Astrocyte (in vitro differentiated cells and primary cell): Measurements from ENCODE around the gene CCNI2. TPM values are rescaled to one million over a fixed set of nuclear protein-coding genes. Genes with fewer than 3 reads are reported as not detected.

Source experiments
- DNase-seq: peaks from one replicate; pipeline ENCODE4 v3.0.0-alpha.2; 2010; ENCODE audit warnings: low read depth
- FAIRE-seq: peaks from 2 replicates; lab custom pipeline; 2011; peaks lifted over from hg19 to GRCh38; lab: Jason Lieb, UNC
- H2AFZ ChIP-seq: 2 replicates; pipeline ENCODE4 v1.6.0; 2012; ENCODE audit warnings: low read depth, low read length, inconsistent platforms
- H3K27ac ChIP-seq: 2 replicates; pipeline ENCODE4 v1.5.1; 2011; ENCODE audit warnings: low read depth, low read length, inconsistent platforms
- H3K27me3 ChIP-seq: 2 replicates; pipeline ENCODE4 v1.6.0; 2011; ENCODE audit warnings: low read length, inconsistent platforms; ENCODE audit not compliant: insufficient read depth
- H3K36me3 ChIP-seq: 2 replicates; pipeline ENCODE4 v1.5.1; 2011; ENCODE audit warnings: low read length, inconsistent platforms; ENCODE audit not compliant: insufficient read depth
- H3K4me1 ChIP-seq: 2 replicates; pipeline ENCODE4 v1.5.1; 2011; ENCODE audit warnings: low read length, inconsistent platforms; ENCODE audit not compliant: insufficient read depth
- H3K4me2 ChIP-seq: 2 replicates; pipeline ENCODE4 v1.6.0; 2012; ENCODE audit warnings: low read length, inconsistent platforms
- H3K4me3 ChIP-seq: 2 replicates; pipeline ENCODE4 v1.5.1; 2011; ENCODE audit warnings: low read depth, mild to moderate bottlenecking, low read length, inconsistent platforms; ENCODE audit not compliant: insufficient read depth
- H3K79me2 ChIP-seq: 2 replicates; pipeline ENCODE4 v1.6.0; 2012; ENCODE audit warnings: mild to moderate bottlenecking, low read length, inconsistent platforms; ENCODE audit not compliant: insufficient read depth
- H3K9ac ChIP-seq: 2 replicates; pipeline ENCODE4 v1.6.0; 2012; ENCODE audit warnings: mild to moderate bottlenecking, low read length, inconsistent platforms
- H3K9me3 ChIP-seq: 2 replicates; pipeline ENCODE4 v1.5.1; 2012; ENCODE audit warnings: low read depth, mild to moderate bottlenecking, low read length, inconsistent platforms; ENCODE audit not compliant: insufficient read depth
- H4K20me1 ChIP-seq: 2 replicates; pipeline ENCODE4 v1.6.0; 2012; ENCODE audit warnings: low read length, inconsistent platforms; ENCODE audit not compliant: insufficient read depth
- H3K27ac Mint-ChIP-seq: one replicate; pipeline ENCODE4 v1.8.0; 2021; ENCODE audit warnings: mild to moderate bottlenecking, mixed read lengths; ENCODE audit not compliant: unreplicated experiment
- H3K27me3 Mint-ChIP-seq: one replicate; pipeline ENCODE4 v1.8.0; 2021; ENCODE audit warnings: low read depth, mixed read lengths; ENCODE audit not compliant: unreplicated experiment
- H3K36me3 Mint-ChIP-seq: one replicate; pipeline ENCODE4 v1.8.0; 2021; ENCODE audit warnings: low read depth, mixed read lengths; ENCODE audit not compliant: unreplicated experiment
- H3K4me1 Mint-ChIP-seq: one replicate; pipeline ENCODE4 v1.8.0; 2021; ENCODE audit warnings: low read depth, mixed read lengths; ENCODE audit not compliant: unreplicated experiment
- H3K4me3 Mint-ChIP-seq: one replicate; pipeline ENCODE4 v1.8.0; 2021; ENCODE audit warnings: mild to moderate bottlenecking, moderate library complexity, mixed read lengths; ENCODE audit not compliant: unreplicated experiment
- H3K9me3 Mint-ChIP-seq: one replicate; pipeline ENCODE4 v1.8.0; 2021; ENCODE audit warnings: mild to moderate bottlenecking, mixed read lengths; ENCODE audit not compliant: unreplicated experiment
- CTCF ChIP-seq: IDR thresholded peaks from 2 replicates; pipeline ENCODE4 v1.5.1; 2011; ENCODE audit warnings: low read depth, mild to moderate bottlenecking, inconsistent platforms, low read length, moderate library complexity; ENCODE audit not compliant: insufficient read depth
- EZH2 ChIP-seq: IDR thresholded peaks from 2 replicates; pipeline ENCODE4 v1.6.1; 2012; ENCODE audit warnings: mild to moderate bottlenecking, low read length, inconsistent platforms; ENCODE audit not compliant: insufficient read depth
- total RNA-seq: library from RNA; stranded (reverse); gene quantifications from 2 replicates; pipeline ENCODE4 v1.2.1, GENCODE V29; 2021

The CCNI2 gene
- total RNA-seq, 1 donor from 2014 or later: 0.16 TPM

DNA sequence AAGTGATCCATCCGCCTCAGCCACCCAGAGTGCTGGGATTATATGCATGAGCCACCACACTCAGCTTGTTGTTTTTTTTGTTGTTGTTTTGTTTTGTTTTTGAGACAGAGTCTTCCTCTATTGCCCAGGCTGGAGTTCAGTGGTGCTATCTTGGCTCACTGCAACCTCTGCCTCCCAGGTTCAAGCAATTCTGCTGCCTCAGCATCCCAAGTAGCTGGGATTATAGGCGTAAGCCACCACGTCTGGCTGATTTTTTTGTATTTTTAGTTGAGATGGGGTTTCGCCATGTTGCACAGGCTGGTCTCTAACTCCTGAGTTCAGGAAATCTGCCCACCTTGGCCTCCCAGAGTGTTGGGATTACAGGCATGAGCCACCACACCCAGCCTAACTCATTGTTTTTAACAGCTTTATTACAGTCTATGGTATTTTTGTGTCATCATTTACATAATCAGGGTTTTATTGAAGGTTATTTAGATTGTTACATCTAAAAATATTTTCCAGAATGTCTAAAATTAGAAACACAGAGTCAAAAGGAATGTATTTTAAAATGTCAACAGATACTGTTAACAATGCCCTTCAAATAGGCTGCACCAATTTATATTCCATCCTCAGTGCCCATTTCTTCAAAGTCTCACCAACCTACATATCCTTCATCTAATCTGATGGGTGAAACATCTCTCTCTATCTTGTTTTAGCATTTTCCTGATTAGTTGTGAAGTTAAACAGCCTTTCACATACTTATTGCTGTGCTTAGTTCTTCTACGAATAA is 28.5 kb upstream of the CCNI2 start:
- Histone ChIP-seq H3K4me3 (no peak overlapping the region), H3K79me2 (no peaks in the 10 kb centered on the region), H3K4me1 (no peaks in the 10 kb centered on the region), H4K20me1 (no peaks in the 10 kb centered on the region), H3K9ac (no peak overlapping the region), H2AFZ (no peak overlapping the region), H3K4me2 (no peak overlapping the region), H3K27me3 (no peaks in the 10 kb centered on the region), H3K9me3 (no peaks in the 10 kb centered on the region), H3K27ac (no peak overlapping the region), H3K36me3 (no peaks in the 10 kb centered on the region)
- no peak overlapping the region for H3K4me3 Mint-ChIP-seq
- H3K27ac Mint-ChIP-seq: no peak overlapping the region
- H3K27me3 Mint-ChIP-seq: no peaks in the 10 kb centered on the region
- no peak for TF ChIP-seq CTCF
- no peak for TF ChIP-seq EZH2
- FAIRE-seq (no peak), DNase-seq (no peak)
- H3K36me3 Mint-ChIP-seq: peaks cover 2% of the 10 kb centered on the region
- no peaks in the 10 kb centered on the region for H3K4me1 Mint-ChIP-seq
- H3K9me3 Mint-ChIP-seq: no peaks in the 10 kb centered on the region

- H3K27me3 ChIP-seq: no peaks in the 10 kb centered on the region
- no peaks in the 10 kb centered on the region for H3K79me2 ChIP-seq
- H3K4me1 ChIP-seq: no peaks in the 10 kb centered on the region
- no peak overlapping the region for H3K4me2 ChIP-seq
- H3K4me3 Mint-ChIP-seq: no peak overlapping the region
- no peak for TF ChIP-seq CTCF
- TF ChIP-seq EZH2: no peak
- no peak overlapping the region for H3K9ac ChIP-seq
- no peaks in the 10 kb centered on the region for H3K4me1 Mint-ChIP-seq
- H3K36me3 ChIP-seq: peaks cover 4% of the 10 kb centered on the region
- peaks cover 4% of the 10 kb centered on the region for H3K36me3 Mint-ChIP-seq
- H2AFZ ChIP-seq: no peak overlapping the region
- H3K27ac Mint-ChIP-seq: no peak overlapping the region
- peaks cover 6% of the 10 kb centered on the region for H4K20me1 ChIP-seq
- no peaks in the 10 kb centered on the region for H3K27me3 Mint-ChIP-seq
- H3K9me3 Mint-ChIP-seq: no peaks in the 10 kb centered on the region
- H3K27ac ChIP-seq: no peak overlapping the region
- no peak for FAIRE-seq
- no peak overlapping the region for H3K4me3 ChIP-seq
- no peaks in the 10 kb centered on the region for H3K9me3 ChIP-seq
- DNase-seq: no peak
Measured at GRCh38 chr5:132725745-132726144, 21.5 kb upstream of the CCNI2 start.

GRCh38 chr5:132729896-132730295 is 17.3 kb upstream of the CCNI2 start:
- no peaks in the 10 kb centered on the region for H3K27me3 ChIP-seq
- Mint-ChIP-seq H3K36me3 (peaks cover 3% of the 10 kb centered on the region), H3K4me1 (no peaks in the 10 kb centered on the region), H3K27me3 (no peaks in the 10 kb centered on the region), H3K9me3 (no peaks in the 10 kb centered on the region), H3K4me3 (no peak overlapping the region), H3K27ac (no peak overlapping the region)
- peaks cover 6% of the 10 kb centered on the region for H3K36me3 ChIP-seq
- no peaks in the 10 kb centered on the region for H3K4me1 ChIP-seq
- peaks cover 5% of the 10 kb centered on the region for H3K79me2 ChIP-seq
- DNase-seq (no peak), FAIRE-seq (no peak)
- no peak overlapping the region for H3K9ac ChIP-seq
- H3K9me3 ChIP-seq: no peaks in the 10 kb centered on the region
- H3K27ac ChIP-seq: no peak overlapping the region
- TF ChIP-seq CTCF (no peak), EZH2 (no peak)
- no peak overlapping the region for H2AFZ ChIP-seq
- peaks cover 6% of the 10 kb centered on the region for H4K20me1 ChIP-seq
- no peak overlapping the region for H3K4me2 ChIP-seq
- H3K4me3 ChIP-seq: no peak overlapping the region
